Keratinocyte (primary cell): ENCODE data around the gene CCR5AS.

ENCODE experiments used
- CTCF ChIP-seq, 3 experiments: IDR thresholded peaks in 1 of 3; conservative IDR thresholded peaks in 1 of 3; optimal IDR thresholded peaks in 1 of 3; 2 replicates in 2 of 3; 3 replicates in 1 of 3; pipeline versions ENCODE3 to v1.5.1; 2011; ENCODE audit warnings: low read length in 3 of 3, mild to moderate bottlenecking in 3 of 3, moderate library complexity in 2 of 3, control low read depth in 1 of 3, inconsistent platforms in 1 of 3; ENCODE audit not compliant: insufficient read depth in 2 of 3; ENCODE audit errors: extremely low read depth in 1 of 3
- EZH2 ChIP-seq: IDR thresholded peaks from one replicate; pipeline ENCODE4 v1.6.1; 2012; ENCODE audit warnings: inconsistent platforms, mild to moderate bottlenecking, low read length, moderate library complexity

- TF ChIP-seq CTCF (optimal IDR thresholded peaks at IDR 0.05 in 1 of 3, IDR thresholded peaks at IDR 0.05 in 1 of 3, conservative IDR thresholded peaks at IDR 0.05 in 1 of 3; ENCODE audit: extremely low read depth in 1 of 3, insufficient read depth in 2 of 3, low read length in 3 of 3), result no peak
- TF ChIP-seq EZH2, result no peak
These were observed 82.8 kb downstream of the CCR5AS start for GRCh38 chr3:46324036-46324435.
